ENCODE data around the gene MYO1G.

MYO1G gene

GRCh38 chr7:44989132-44989531 lies 10.3 kb upstream of the MYO1G start:
- peaks cover 15% of the 10 kb centered on the region for H3K36me3 ChIP-seq (ENCODE audit: insufficient read depth, low read length)
- no peaks in the 10 kb centered on the region for H3K9me3 ChIP-seq (ENCODE audit: control insufficient read depth, insufficient read depth, low read length)
- no peak overlapping the region for H3K9ac ChIP-seq (ENCODE audit: low read depth, low read length)
- H3K4me1 ChIP-seq (ENCODE audit: insufficient read depth, low read length): peaks cover 8% of the 10 kb centered on the region; the same call in 1 of the 2 replicates

- Histone ChIP-seq H3K36me3 (ENCODE audit: insufficient read depth, low read length) (peaks cover 19% of the 10 kb centered on the region), H3K9ac (ENCODE audit: low read depth, low read length) (no peak overlapping the region), H3K9me3 (ENCODE audit: control insufficient read depth, insufficient read depth, low read length) (no peaks in the 10 kb centered on the region), H3K4me1 (ENCODE audit: insufficient read depth, low read length) (peaks cover 8% of the 10 kb centered on the region; the same call in 1 of the 2 replicates)
These were observed 9.9 kb upstream of the MYO1G start for GRCh38 chr7:44988701-44989100.

- Histone ChIP-seq H3K9ac (ENCODE audit: low read depth, low read length) (no peak overlapping the region), H3K4me1 (ENCODE audit: insufficient read depth, low read length) (peaks cover 8% of the 10 kb centered on the region; the same call in 1 of the 2 replicates), H3K9me3 (ENCODE audit: control insufficient read depth, insufficient read depth, low read length) (no peaks in the 10 kb centered on the region), H3K36me3 (ENCODE audit: insufficient read depth, low read length) (peaks cover 26% of the 10 kb centered on the region)
These were observed 9.2 kb upstream of the MYO1G start for GRCh38 chr7:44987996-44988395.

GRCh38 chr7:44987457-44987856 lies 8.6 kb upstream of the MYO1G start:
- Histone ChIP-seq H3K36me3 (ENCODE audit: insufficient read depth, low read length) (peaks cover 31% of the 10 kb centered on the region), H3K4me1 (ENCODE audit: insufficient read depth, low read length) (peaks cover 8% of the 10 kb centered on the region; the same call in 1 of the 2 replicates), H3K9ac (ENCODE audit: low read depth, low read length) (no peak overlapping the region), H3K9me3 (ENCODE audit: control insufficient read depth, insufficient read depth, low read length) (no peaks in the 10 kb centered on the region)

GRCh38 chr7:44986218-44987053 lies 7.6 kb upstream of the MYO1G start:
- Histone ChIP-seq H3K9ac (ENCODE audit: low read depth, low read length) (peak overlapping the region; percentile 77), H3K36me3 (ENCODE audit: insufficient read depth, low read length) (peaks cover 32% of the 10 kb centered on the region), H3K9me3 (ENCODE audit: control insufficient read depth, insufficient read depth, low read length) (no peaks in the 10 kb centered on the region), H3K4me1 (ENCODE audit: insufficient read depth, low read length) (peaks cover 8% of the 10 kb centered on the region; the same call in 1 of the 2 replicates)

GRCh38 chr7:44985900-44986217 lies 7.0 kb upstream of the MYO1G start:
- H3K4me1 ChIP-seq (ENCODE audit: insufficient read depth, low read length): peaks cover 11% of the 10 kb centered on the region

GRCh38 chr7:44985033-44985695 lies 6.3 kb upstream of the MYO1G start:
- peaks cover 14% of the 10 kb centered on the region for H3K4me1 ChIP-seq (ENCODE audit: insufficient read depth, low read length)
- no peaks in the 10 kb centered on the region for H3K9me3 ChIP-seq (ENCODE audit: control insufficient read depth, insufficient read depth, low read length)

More at GRCh38 chr7:44985900-44986217, 7.0 kb upstream of the MYO1G start:
- peak overlapping the region; percentile 77 for H3K9ac ChIP-seq (ENCODE audit: low read depth, low read length)
- H3K9me3 ChIP-seq (ENCODE audit: control insufficient read depth, insufficient read depth, low read length): no peaks in the 10 kb centered on the region
- H3K36me3 ChIP-seq (ENCODE audit: insufficient read depth, low read length): peaks cover 32% of the 10 kb centered on the region

GRCh38 chr7:44984478-44984758 lies 5.6 kb upstream of the MYO1G start:
- H3K9me3 ChIP-seq (ENCODE audit: control insufficient read depth, insufficient read depth, low read length): no peaks in the 10 kb centered on the region

More at GRCh38 chr7:44985033-44985695, 6.3 kb upstream of the MYO1G start:
- Histone ChIP-seq H3K36me3 (ENCODE audit: insufficient read depth, low read length) (peaks cover 32% of the 10 kb centered on the region), H3K9ac (ENCODE audit: low read depth, low read length) (peak overlapping the region; percentile 77)

GRCh38 chr7:44983742-44984477 lies 5.1 kb upstream of the MYO1G start:
- peaks cover 22% of the 10 kb centered on the region for H3K4me1 ChIP-seq (ENCODE audit: insufficient read depth, low read length)
- peaks cover 32% of the 10 kb centered on the region for H3K36me3 ChIP-seq (ENCODE audit: insufficient read depth, low read length)
- no peak overlapping the region for H3K9ac ChIP-seq (ENCODE audit: low read depth, low read length)
- H3K9me3 ChIP-seq (ENCODE audit: control insufficient read depth, insufficient read depth, low read length): no peaks in the 10 kb centered on the region

More at GRCh38 chr7:44984478-44984758, 5.6 kb upstream of the MYO1G start:
- peaks cover 20% of the 10 kb centered on the region for H3K4me1 ChIP-seq (ENCODE audit: insufficient read depth, low read length)
- H3K9ac ChIP-seq (ENCODE audit: low read depth, low read length): no peak overlapping the region; the same call in 1 of the 2 replicates
- H3K36me3 ChIP-seq (ENCODE audit: insufficient read depth, low read length): peaks cover 32% of the 10 kb centered on the region

- Histone ChIP-seq H3K9ac (ENCODE audit: low read depth, low read length) (no peak overlapping the region), H3K36me3 (ENCODE audit: insufficient read depth, low read length) (peaks cover 32% of the 10 kb centered on the region), H3K4me1 (ENCODE audit: insufficient read depth, low read length) (peaks cover 22% of the 10 kb centered on the region), H3K9me3 (ENCODE audit: control insufficient read depth, insufficient read depth, low read length) (no peaks in the 10 kb centered on the region)
These were observed 4.2 kb upstream of the MYO1G start for GRCh38 chr7:44982970-44983369.

- Histone ChIP-seq H3K9ac (ENCODE audit: low read depth, low read length) (no peak overlapping the region), H3K4me1 (ENCODE audit: insufficient read depth, low read length) (peaks cover 22% of the 10 kb centered on the region), H3K9me3 (ENCODE audit: control insufficient read depth, insufficient read depth, low read length) (no peaks in the 10 kb centered on the region), H3K36me3 (ENCODE audit: insufficient read depth, low read length) (peaks cover 32% of the 10 kb centered on the region)
These were observed 3.7 kb upstream of the MYO1G start for GRCh38 chr7:44982535-44982923.

GRCh38 chr7:44981035-44981706 lies 2.4 kb upstream of the MYO1G start:
- no peaks in the 10 kb centered on the region for H3K9me3 ChIP-seq (ENCODE audit: control insufficient read depth, insufficient read depth, low read length)
- peaks cover 32% of the 10 kb centered on the region for H3K36me3 ChIP-seq (ENCODE audit: insufficient read depth, low read length)
- H3K9ac ChIP-seq (ENCODE audit: low read depth, low read length): no peak overlapping the region
- peaks cover 22% of the 10 kb centered on the region for H3K4me1 ChIP-seq (ENCODE audit: insufficient read depth, low read length)

GRCh38 chr7:44980393-44981034 lies 1.7 kb upstream of the MYO1G start:
- Histone ChIP-seq H3K4me1 (ENCODE audit: insufficient read depth, low read length) (peaks cover 22% of the 10 kb centered on the region), H3K36me3 (ENCODE audit: insufficient read depth, low read length) (peaks cover 29% of the 10 kb centered on the region), H3K9me3 (ENCODE audit: control insufficient read depth, insufficient read depth, low read length) (no peaks in the 10 kb centered on the region), H3K9ac (ENCODE audit: low read depth, low read length) (no peak overlapping the region)
